SK-N-SH (cell line): ENCODE data around the gene DEPDC5.

ENCODE experiments used
- FOXM1 ChIP-seq: IDR thresholded peaks from 2 replicates; pipeline ENCODE4 v1.4.0; 2012; ENCODE audit warnings: low read depth, mild to moderate bottlenecking
- POLR2AphosphoS5 ChIP-seq: IDR thresholded peaks from 2 replicates; pipeline ENCODE4 v1.6.1; 2012; ENCODE audit warnings: low read depth, low read length
- SMC3 ChIP-seq: IDR thresholded peaks from 2 replicates; pipeline ENCODE4 v1.6.1; 2012; ENCODE audit warnings: low read depth, low read length, improper control_type of control experiment
- TF ChIP-seq, protein P1 (sequence below): fragments of 200-600 bp; sonication (generic); IDR thresholded peaks from 2 replicates; pipeline ENCODE4 v1.6.1; 2017; ENCODE audit warnings: antibody characterized with exemption, mild to moderate bottlenecking, moderate library complexity
- TF ChIP-seq, protein P2 (sequence below): IDR thresholded peaks from 2 replicates; pipeline ENCODE4 v1.4.0; 2012; ENCODE audit warnings: low read depth, borderline replicate concordance

DNA sequence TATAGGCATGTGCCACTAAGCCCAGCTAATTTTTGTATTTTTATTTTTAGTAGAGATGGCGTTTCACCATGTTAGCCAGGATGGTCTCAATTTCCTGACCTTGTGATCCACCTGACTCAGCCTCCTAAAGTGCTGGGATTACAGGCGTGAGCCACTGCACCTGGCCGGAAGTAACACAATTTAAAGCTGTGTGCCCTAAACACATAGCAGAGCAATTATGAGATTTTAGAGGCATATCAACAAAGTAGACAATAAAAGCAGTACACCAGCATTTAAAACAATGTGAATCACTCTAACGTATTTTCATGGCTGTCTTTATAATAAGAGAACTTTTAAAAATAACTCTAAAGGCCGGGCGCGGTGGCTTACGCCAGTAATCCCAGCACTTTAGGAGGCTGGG, 46.3 kb upstream of the DEPDC5 start:
- TF ChIP-seq, protein P1, sequence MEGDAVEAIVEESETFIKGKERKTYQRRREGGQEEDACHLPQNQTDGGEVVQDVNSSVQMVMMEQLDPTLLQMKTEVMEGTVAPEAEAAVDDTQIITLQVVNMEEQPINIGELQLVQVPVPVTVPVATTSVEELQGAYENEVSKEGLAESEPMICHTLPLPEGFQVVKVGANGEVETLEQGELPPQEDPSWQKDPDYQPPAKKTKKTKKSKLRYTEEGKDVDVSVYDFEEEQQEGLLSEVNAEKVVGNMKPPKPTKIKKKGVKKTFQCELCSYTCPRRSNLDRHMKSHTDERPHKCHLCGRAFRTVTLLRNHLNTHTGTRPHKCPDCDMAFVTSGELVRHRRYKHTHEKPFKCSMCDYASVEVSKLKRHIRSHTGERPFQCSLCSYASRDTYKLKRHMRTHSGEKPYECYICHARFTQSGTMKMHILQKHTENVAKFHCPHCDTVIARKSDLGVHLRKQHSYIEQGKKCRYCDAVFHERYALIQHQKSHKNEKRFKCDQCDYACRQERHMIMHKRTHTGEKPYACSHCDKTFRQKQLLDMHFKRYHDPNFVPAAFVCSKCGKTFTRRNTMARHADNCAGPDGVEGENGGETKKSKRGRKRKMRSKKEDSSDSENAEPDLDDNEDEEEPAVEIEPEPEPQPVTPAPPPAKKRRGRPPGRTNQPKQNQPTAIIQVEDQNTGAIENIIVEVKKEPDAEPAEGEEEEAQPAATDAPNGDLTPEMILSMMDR, result no peak
- TF ChIP-seq SMC3, result no peak
- TF ChIP-seq FOXM1, result no peak
- TF ChIP-seq, protein P2, sequence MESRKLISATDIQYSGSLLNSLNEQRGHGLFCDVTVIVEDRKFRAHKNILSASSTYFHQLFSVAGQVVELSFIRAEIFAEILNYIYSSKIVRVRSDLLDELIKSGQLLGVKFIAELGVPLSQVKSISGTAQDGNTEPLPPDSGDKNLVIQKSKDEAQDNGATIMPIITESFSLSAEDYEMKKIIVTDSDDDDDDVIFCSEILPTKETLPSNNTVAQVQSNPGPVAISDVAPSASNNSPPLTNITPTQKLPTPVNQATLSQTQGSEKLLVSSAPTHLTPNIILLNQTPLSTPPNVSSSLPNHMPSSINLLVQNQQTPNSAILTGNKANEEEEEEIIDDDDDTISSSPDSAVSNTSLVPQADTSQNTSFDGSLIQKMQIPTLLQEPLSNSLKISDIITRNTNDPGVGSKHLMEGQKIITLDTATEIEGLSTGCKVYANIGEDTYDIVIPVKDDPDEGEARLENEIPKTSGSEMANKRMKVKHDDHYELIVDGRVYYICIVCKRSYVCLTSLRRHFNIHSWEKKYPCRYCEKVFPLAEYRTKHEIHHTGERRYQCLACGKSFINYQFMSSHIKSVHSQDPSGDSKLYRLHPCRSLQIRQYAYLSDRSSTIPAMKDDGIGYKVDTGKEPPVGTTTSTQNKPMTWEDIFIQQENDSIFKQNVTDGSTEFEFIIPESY, result no peak
- no peak for TF ChIP-seq POLR2AphosphoS5
